ENCODE data around the gene NTSR1.
A peak's percentile ranks its signal among the peaks of the same experiment; 100 is the strongest.

NTSR1 gene

GRCh38 chr20:62702895-62703852 is 5.5 kb upstream of the NTSR1 start:
- no peak for DNase-seq
- intact Hi-C loops (cut with DNase I) = no loop called here

- no peak for DNase-seq
- intact Hi-C loops (cut with DNase I) = no loop called here
Measured at GRCh38 chr20:62703853-62704228, 4.8 kb upstream of the NTSR1 start.

DNA sequence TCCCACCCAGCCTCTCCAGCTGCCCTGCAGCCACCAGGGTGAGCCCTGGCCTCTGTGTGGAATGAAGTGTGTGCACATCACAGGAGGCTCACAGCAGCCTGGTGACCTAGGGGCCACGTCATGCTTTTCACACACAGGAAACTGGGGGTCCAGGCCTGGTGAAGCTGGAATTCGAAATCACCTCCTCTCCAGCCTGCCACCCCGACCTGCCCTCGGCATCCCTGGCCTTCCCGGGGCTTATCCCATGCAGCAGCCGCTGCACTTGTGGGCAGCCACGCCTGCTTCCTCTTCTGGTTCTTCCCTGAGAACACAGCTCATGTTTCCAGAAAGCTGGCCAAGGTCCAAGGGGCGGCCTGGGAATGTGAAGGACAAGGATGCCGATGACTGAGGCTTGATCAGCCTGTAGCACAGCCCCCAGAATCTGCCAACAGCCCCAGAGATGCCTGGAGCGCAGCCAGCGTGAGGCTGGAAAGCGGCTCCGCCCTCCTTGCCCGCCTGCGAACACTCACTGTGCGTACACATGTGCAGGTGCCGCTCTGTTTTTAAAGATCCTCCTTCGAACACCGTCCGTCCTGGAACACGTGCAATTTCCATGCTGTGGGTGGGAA is 4.2 kb upstream of the NTSR1 start:
- intact Hi-C loops (cut with DNase I) = no loop called here
- DNase-seq = peak in 28 of 42 donors; percentile 25 to 71 (median 42)

DNA sequence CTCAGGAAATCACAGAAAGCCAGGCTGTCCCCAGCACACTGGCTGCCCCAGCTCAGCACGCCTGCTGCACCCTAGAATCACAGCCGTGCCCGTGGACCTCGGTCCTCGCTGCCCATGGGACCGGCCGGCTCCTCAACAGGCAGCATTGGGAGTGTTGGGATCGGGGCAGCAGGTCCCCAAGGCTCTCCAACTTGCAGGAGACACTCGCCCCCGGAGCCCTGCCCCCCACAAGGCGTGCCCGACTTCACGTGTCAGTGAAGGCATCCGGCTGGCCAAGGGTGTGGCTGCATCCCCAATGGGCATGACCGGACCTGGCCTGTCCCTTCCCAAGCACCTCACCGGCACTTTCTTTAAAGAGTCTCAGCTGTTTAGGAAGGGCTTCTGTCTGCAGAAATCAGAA is 3.0 kb upstream of the NTSR1 start:
- intact Hi-C loops (cut with DNase I) = no loop called here
- no peak for DNase-seq

DNA sequence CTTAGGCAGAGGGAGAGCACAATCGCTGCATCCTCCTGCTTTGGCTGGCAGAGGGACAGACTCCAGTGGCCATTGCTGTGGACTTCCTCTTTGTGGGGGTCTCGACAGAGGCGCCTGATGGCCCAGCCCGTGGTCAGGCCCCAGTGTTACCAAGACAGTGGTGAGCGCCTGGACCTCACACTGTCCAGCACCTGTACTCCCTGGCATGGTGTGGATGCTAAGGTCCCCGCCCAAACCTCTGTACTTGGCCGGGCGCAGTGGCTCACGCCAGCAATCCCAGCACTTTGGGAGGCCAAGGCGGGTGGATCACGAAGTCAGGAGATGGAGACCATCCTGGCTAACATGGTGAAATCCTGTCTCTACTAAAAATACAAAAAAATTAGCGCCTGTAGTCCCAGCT is 2.3 kb upstream of the NTSR1 start:
- intact Hi-C loops (cut with DNase I) = no loop called here
- DNase-seq = no peak

DNA sequence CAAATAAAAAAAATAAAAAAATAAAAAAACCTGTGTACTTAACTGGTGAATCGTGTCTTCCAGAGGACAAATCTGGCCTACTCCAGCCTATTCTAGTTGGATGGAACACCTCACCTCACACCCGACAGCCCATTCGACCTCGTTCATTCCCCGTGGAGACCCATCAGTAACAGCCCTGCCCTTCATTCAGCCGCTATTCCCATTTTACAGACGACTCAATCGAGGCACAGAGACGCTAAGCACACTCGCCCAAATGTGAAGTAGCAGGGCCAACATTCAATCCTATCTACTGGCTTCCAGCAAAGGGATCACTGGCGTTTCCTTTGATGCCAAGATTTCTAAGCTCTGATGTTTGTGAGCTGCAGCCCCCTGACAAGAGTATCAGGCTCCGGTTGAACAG is 1.8 kb upstream of the NTSR1 start:
- intact Hi-C loops (cut with DNase I) = no loop called here
- DNase-seq = no peak

DNA sequence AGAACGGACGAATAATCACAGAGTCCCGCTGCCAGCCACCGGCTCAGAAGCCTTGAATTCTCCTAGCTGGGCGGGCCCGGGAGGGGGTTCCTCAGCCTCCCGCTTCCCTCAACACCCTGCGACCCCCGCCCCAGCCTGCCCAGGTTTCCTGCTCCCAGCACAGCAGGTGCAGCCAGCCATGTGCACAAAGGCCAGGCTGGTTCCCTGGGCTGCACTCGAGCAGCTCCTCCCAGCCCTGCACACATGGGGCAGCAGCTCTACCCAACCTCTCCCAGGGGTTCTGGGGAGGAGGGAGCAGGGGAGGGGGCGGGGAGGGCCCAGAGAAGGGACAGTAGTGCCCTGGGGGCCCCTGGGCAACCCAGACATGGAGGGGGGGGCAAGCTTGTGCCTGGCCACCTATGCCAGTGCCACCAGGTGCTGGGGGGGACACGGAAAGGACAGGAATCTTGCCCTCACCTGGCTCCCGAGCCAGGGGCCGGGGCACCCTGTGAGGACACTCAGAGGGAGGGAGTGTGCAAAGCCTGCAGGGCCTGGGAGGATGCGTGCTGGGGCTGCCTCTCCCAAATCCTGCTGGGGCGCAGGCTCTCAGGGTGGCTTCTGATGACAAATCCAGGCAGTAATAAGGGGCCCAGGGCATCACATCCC is 1.2 kb upstream of the NTSR1 start:
- intact Hi-C loops (cut with DNase I) = no loop called here
- DNase-seq = no peak

- DNase-seq = no peak
- intact Hi-C loops (cut with DNase I) = no loop called here
Measured at GRCh38 chr20:62707921-62708521, 615 bp upstream of the NTSR1 start.

GRCh38 chr20:62709537-62709905 is 885 bp downstream of the NTSR1 start:
- intact Hi-C loops (cut with DNase I) = no loop called here
- DNase-seq = no peak

- intact Hi-C loops (cut with DNase I) = no loop called here
- DNase-seq = no peak
Measured at GRCh38 chr20:62710221-62710885, 1.7 kb downstream of the NTSR1 start.

DNA sequence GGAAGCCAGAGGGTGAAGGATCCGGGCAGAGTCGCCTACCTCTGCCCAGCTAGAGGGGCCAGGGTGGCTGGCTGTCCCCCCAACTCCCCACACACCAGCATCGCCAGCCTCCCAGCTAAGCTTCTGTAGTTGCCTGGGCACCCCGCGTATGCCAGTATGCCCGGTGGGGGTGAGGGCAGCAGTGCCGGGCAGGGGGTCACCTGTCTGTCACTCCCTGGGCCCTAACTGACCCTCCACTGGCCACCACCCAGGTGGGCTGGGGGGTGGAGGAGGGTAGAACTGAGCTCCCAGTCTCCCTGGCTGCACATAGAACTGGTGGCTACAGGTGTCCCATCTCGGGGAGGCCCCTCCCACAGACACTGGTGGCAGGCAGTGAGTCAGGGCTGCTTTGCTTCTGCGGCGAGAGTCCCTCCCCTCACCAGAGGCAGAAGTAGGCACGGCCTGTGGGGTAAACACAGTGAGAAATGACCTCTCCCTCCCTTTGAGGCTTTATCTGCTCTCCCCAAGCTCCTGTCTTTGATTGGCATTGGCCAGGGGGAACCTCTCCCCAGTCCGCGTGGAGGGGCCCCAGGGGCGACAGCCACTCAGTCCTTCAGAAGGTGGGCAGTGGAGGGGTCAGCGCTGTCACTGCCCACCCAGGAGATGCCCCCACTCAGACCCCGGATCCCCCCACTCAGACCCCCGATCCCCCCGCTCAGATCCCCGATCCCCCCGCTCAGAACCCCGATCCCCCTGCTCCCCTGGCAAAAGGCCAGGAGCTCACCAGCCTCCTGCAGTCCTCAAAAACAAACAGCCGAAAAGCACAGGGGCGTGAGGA is 2.5 kb downstream of the NTSR1 start:
- peak in 2 of 42 donors; percentile 38 to 56 for DNase-seq
- intact Hi-C loops (cut with DNase I) = no loop called here

- no peak for DNase-seq
- intact Hi-C loops (cut with DNase I) = no loop called here
Measured at GRCh38 chr20:62711703-62712101, 3.1 kb downstream of the NTSR1 start.

DNA sequence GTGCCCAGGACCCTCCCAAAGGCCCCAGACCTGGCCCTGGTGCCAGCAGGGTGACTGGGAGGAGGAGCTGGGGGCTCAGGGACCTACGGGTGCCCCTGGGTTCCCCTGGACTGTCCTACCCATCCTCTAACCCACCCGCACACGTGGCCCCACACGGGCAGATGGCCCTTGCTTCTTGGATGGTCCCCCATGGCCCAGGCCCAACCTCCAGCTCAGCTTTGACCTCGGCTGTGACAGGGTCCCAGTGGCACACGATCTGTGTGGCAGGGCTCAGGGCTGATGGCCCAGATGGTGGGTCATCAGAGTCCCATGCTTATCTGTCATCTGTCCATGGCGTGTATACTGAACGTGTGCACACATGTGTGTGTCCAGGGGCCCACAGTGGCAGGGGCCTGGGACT is 4.0 kb downstream of the NTSR1 start:
- intact Hi-C loops (cut with DNase I) = no loop called here
- no peak for DNase-seq

DNA sequence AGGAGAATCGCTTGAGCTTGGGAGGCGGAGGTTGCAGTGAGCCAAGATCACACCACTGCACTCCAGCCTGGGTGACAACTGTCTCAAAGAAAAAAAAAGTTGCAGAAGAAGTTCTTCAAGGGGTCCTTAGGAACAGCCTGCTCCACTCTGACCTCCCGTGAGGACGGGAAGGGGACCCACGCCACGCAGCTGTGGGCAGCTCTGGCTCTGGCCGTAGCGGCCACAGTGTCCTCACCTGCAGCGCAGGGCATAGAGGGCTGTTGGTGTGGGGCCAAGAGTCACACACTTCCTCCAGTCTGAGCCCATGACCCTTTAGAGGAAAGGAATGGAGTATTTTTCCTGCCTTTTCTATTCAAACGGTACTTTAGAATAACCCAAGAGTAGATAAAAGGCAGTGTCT is 5.4 kb downstream of the NTSR1 start:
- intact Hi-C loops (cut with DNase I) = no loop called here
- DNase-seq = no peak

- intact Hi-C loops (cut with DNase I) = no loop called here
- no peak for DNase-seq
Measured at GRCh38 chr20:62714799-62715198, 6.2 kb downstream of the NTSR1 start.

GRCh38 chr20:62715201-62715600 is 6.6 kb downstream of the NTSR1 start:
- intact Hi-C loops (cut with DNase I) = no loop called here
- no peak for DNase-seq

DNA sequence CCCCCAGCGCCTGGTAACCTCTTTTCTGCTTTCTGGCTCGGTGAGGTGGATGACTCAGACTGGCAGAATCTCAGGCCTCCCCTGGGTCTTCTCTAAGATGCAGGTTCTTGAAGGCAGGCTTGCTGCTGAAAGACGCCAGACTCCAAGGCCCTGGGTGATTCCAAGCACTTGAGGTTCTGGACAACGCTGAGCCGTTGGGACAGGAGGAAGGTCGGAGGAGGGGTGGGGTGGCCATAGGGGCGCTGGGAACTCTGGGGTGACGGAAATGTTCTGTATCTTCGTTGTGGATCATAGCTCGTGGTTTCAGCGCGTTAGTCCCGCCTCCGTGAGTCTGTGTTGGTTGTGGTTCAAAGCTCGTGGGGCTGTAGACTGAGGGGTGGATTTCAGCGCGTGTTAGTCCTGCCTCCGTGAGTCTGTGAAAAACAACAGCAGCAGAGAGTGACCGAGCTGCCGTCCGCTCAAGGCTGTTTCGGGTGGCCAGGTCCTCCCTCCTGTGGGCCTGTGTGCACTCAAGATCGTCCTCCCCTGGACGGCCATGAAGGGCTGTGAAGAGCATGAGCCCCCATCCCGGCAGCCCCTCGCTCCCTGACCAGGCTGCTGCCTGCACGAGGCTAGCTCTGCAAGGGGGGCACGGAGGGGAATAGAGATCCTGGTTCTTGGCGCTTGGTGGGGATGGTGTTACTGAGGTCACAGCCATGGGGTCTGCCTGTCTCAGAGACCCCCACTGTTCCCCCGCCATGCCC is 7.7 kb downstream of the NTSR1 start:
- no peak for DNase-seq
- intact Hi-C loops (cut with DNase I) = no loop called here

- intact Hi-C loops (cut with DNase I) = no loop called here
- DNase-seq = no peak
Measured at GRCh38 chr20:62716941-62717310, 8.3 kb downstream of the NTSR1 start.
